ENCODE results near the gene A3GALT2. TPM values are rescaled to one million over a fixed set of nuclear protein-coding genes. Genes with fewer than 3 reads are reported as not detected.

A3GALT2 gene
- polyA plus RNA-seq, 1 experiment, result not detected

DNA sequence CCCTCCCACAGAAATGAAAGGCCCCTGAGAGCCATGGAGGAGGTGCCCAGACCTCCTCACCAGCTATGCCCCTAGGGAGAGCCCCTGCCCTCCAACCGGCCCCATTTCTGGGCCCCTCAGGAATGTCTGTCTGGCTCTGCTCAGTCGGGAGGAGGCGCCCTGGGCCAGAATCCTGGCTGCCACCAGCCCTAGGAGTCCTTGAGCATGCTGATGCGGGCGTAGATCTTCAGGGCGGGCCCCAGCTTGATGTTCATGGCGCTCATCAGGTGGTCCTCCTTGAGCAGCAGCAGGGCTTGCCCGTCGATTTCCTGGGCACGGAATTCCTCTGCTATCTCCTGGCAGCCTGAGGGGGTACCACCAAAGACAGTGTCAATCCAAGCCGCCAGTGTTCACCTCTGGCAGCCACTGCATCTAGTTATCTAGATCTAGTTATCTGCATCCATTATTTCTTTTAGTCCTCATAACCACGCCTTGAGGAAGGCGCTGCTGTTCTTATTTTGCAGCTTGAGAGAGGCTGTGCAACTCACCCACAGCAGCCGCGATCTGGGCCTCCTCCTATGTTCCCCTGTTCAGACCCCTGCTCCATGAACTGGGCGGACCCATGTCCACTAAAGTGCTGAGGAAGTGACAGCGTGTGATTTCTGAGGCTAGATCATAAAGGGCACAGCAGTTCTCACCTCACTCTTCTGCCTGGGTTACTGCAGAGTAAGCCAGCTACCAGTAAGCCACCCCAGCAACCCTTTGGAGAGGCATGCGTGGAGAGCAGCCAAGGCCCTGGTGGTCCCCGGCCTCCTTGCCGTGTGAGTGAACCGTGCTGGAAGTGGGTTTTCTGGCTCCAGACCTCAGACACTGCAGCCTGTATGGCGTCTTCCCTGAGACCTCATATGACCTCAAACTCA, 4.0 kb upstream of the A3GALT2 start:
- no peak for DNase-seq (ENCODE audit: low read depth)
- H3K4me3 ChIP-seq (ENCODE audit: low read depth, low read length), result no peak overlapping the region
- no peak for TF ChIP-seq CTCF (IDR thresholded peaks at IDR 0.05; ENCODE audit: insufficient read depth, low read depth, low read length)
- POLR2A ChIA-PET, result no interaction called here
- CTCF ChIA-PET, result no interaction called here
- peaks cover 53% of the 10 kb centered on the region for H3K36me3 ChIP-seq (ENCODE audit: control insufficient read depth, insufficient read depth, low read length)
- no peaks in the 10 kb centered on the region for H3K27me3 ChIP-seq (ENCODE audit: control insufficient read depth, insufficient read depth, low read length)

GRCh38 chr1:33323663-33324477, 3.0 kb upstream of the A3GALT2 start:
- Histone ChIP-seq H3K27me3 (ENCODE audit: control insufficient read depth, insufficient read depth, low read length) (no peaks in the 10 kb centered on the region), H3K4me3 (ENCODE audit: low read depth, low read length) (no peak overlapping the region), H3K36me3 (ENCODE audit: control insufficient read depth, insufficient read depth, low read length) (peaks cover 45% of the 10 kb centered on the region)
- no peak for TF ChIP-seq CTCF (IDR thresholded peaks at IDR 0.05; ENCODE audit: insufficient read depth, low read depth, low read length)
- ChIA-PET CTCF (interaction anchor here (0.7 kb wide), 1 partner anchor 15 kb away, joined by 3 read pairs; no protein-coding TSS in a partner anchor), POLR2A (no interaction called here)
- no peak for DNase-seq (ENCODE audit: low read depth)

DNA sequence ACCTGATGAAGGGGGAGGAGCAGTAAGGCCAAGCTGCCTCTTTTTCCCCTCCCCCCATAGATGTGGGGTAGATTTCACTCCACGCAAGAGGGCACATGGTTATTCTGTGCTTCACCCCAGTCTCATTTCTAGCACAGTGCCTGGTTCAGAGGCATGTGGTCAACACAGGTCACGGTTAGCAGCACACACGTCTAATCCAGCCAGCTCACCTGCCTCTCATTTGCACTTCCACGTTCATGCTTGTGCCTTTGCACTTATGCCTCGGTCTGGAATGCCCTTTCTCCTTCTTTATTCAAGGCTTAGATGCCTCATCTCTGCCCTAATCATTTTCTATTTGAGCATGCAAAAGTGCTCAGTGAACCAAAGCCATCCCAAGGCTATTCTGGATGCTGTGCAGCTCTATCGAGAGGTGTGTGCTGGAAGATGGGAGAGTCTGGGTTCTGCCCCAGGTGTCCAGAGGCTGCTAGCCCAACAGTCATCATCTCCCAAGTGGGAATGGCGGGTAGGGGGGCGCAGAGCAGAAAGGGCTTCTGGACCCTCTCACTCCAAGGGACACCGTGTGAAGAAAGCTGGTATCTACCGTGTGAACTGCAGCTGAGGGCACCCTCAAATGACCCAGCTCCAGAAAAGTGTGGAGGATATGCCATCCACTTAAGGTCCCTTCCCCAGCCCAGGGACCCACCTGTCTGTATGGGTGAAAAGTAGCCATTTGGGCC, 2.1 kb upstream of the A3GALT2 start:
- H3K36me3 ChIP-seq (ENCODE audit: control insufficient read depth, insufficient read depth, low read length), result peaks cover 42% of the 10 kb centered on the region
- no peak for TF ChIP-seq CTCF (IDR thresholded peaks at IDR 0.05; ENCODE audit: insufficient read depth, low read depth, low read length)
- H3K27me3 ChIP-seq (ENCODE audit: control insufficient read depth, insufficient read depth, low read length), result no peaks in the 10 kb centered on the region
- ChIA-PET POLR2A (no interaction called here), CTCF (interaction anchor here (0.7 to 1.5 kb wide), 3 partner anchors 16 to 27 kb away, joined by 3 read pairs; no protein-coding TSS in a partner anchor)
- no peak overlapping the region for H3K4me3 ChIP-seq (ENCODE audit: low read depth, low read length)
- DNase-seq (ENCODE audit: low read depth), result no peak

DNA sequence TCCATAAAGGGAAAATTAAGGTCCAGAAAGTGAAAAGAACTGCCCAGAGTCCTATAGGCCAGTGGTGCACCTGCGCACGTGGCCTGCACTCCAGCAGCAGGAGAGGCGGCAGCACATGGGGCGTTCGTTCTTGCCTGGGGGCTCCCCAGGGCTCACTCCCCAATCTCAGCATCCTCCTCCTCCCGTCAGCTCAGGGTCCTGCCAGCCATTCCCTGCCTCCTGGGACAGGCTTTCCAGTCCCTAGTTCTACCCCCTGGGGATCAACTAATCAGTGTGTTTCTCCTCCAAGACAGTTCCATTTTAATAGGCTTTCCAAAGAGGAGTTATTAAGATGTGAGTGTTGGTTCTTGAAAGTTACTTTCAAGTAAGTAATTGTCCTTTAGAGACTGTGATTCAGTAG, 1.2 kb upstream of the A3GALT2 start:
- DNase-seq (ENCODE audit: low read depth), result no peak
- CTCF ChIA-PET, result interaction anchor here (0.8 to 1.5 kb wide), 3 partner anchors 26 to 149 kb away, joined by 3 read pairs; no protein-coding TSS in a partner anchor
- no peak for TF ChIP-seq CTCF (IDR thresholded peaks at IDR 0.05; ENCODE audit: insufficient read depth, low read depth, low read length)
- H3K4me3 ChIP-seq (ENCODE audit: low read depth, low read length), result no peak overlapping the region
- POLR2A ChIA-PET, result no interaction called here
- H3K27me3 ChIP-seq (ENCODE audit: control insufficient read depth, insufficient read depth, low read length), result no peaks in the 10 kb centered on the region
- H3K36me3 ChIP-seq (ENCODE audit: control insufficient read depth, insufficient read depth, low read length), result peaks cover 40% of the 10 kb centered on the region
